ENCODE data around the gene NOS3.

DNA sequence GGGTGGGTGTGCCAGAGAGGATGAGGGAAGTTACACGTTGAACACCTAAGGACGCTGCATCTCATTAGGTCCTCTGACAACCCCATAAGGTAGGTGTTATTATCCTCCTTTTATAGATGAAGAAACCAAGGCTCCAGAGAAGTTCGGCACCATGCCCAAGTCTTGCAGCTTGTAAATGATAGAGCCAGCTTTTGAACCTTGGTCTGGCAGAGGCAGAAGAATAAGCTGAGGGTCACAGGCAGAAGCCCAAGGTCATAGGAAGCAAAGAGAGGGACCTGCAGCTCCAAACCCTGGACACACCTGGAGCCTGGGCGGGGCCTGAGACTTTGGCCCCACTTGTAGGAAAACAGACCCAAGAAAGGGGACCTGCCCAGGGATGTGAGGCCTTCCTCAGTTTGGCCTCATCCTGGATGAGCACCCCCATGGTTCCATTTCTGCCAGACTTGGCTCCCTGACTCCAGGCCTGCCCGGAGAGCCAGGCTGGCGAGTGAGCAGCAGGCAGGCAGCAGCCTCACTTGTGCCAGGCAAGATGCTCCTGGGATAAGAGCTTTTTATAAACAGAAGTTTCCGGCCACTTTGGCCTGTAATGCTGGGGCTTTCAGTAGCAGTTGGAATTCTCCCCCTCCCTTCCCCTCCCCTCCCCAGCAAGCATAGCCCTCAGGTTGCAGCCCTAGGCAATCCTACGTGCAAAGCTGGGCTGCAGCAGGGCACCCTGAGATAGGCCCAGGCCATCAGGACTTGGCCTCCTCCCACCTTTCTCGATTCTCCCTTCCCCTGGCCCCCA, 15.1 kb upstream of the NOS3 start:
- TF ChIP-seq CTCF (IDR thresholded peaks at IDR 0.05; ENCODE audit: poor library complexity, severe bottlenecking) (no peak), POLR2AphosphoS5 (IDR thresholded peaks at IDR 0.05) (no peak), EZH2 (IDR thresholded peaks at IDR 0.05; ENCODE audit: borderline replicate concordance, insufficient read depth, low read length, poor library complexity, severe bottlenecking) (no peak), RAD21 (conservative IDR thresholded peaks at IDR 0.05) (no peak), EP300 (conservative IDR thresholded peaks at IDR 0.05; ENCODE audit: poor library complexity, severe bottlenecking) (no peak), TAF1 (IDR thresholded peaks at IDR 0.05; ENCODE audit: low read depth) (no peak), MXI1 (conservative IDR thresholded peaks at IDR 0.05; ENCODE audit: poor library complexity, severe bottlenecking) (no peak), SMC3 (conservative IDR thresholded peaks at IDR 0.05; ENCODE audit: poor library complexity) (no peak)
- TF ChIP-seq, protein P1, sequence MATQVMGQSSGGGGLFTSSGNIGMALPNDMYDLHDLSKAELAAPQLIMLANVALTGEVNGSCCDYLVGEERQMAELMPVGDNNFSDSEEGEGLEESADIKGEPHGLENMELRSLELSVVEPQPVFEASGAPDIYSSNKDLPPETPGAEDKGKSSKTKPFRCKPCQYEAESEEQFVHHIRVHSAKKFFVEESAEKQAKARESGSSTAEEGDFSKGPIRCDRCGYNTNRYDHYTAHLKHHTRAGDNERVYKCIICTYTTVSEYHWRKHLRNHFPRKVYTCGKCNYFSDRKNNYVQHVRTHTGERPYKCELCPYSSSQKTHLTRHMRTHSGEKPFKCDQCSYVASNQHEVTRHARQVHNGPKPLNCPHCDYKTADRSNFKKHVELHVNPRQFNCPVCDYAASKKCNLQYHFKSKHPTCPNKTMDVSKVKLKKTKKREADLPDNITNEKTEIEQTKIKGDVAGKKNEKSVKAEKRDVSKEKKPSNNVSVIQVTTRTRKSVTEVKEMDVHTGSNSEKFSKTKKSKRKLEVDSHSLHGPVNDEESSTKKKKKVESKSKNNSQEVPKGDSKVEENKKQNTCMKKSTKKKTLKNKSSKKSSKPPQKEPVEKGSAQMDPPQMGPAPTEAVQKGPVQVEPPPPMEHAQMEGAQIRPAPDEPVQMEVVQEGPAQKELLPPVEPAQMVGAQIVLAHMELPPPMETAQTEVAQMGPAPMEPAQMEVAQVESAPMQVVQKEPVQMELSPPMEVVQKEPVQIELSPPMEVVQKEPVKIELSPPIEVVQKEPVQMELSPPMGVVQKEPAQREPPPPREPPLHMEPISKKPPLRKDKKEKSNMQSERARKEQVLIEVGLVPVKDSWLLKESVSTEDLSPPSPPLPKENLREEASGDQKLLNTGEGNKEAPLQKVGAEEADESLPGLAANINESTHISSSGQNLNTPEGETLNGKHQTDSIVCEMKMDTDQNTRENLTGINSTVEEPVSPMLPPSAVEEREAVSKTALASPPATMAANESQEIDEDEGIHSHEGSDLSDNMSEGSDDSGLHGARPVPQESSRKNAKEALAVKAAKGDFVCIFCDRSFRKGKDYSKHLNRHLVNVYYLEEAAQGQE (IDR thresholded peaks at IDR 0.05; ENCODE audit: borderline replicate concordance) = no peak
